Osteoblast (primary cell): ENCODE measurements around the gene ADAP1. TPM values are rescaled to one million over a fixed set of nuclear protein-coding genes. Genes with fewer than 3 reads are reported as not detected.
"Not testable (repeated sequence)": the region's sequence is repeated elsewhere in the genome, so short reads cannot be mapped to it uniquely, and the experiment has no call there.

Experiments
- DNase-seq: peaks from one replicate; pipeline ENCODE4 v3.0.0; 2011; ENCODE audit warnings: low spot score, mixed read lengths; ENCODE audit not compliant: insufficient read length; ENCODE audit errors: missing footprints
- H2AFZ ChIP-seq: 2 replicates; pipeline ENCODE4 v1.6.0; 2011; ENCODE audit warnings: mild to moderate bottlenecking, low read length
- H3K27ac ChIP-seq: 2 replicates; pipeline ENCODE4 v1.5.1; 2011; ENCODE audit warnings: mild to moderate bottlenecking, low read depth, low read length, moderate library complexity
- H3K27me3 ChIP-seq: 2 replicates; pipeline ENCODE4 v1.6.0; 2012; ENCODE audit warnings: mild to moderate bottlenecking, control low read depth, inconsistent platforms, low read length, moderate library complexity; ENCODE audit not compliant: insufficient read depth
- H3K36me3 ChIP-seq: 2 replicates; pipeline ENCODE4 v1.5.1; 2011; ENCODE audit warnings: mild to moderate bottlenecking, low read length, control low read depth, moderate library complexity; ENCODE audit not compliant: insufficient read depth
- H3K4me1 ChIP-seq: 2 replicates; pipeline ENCODE4 v1.5.1; 2011; ENCODE audit warnings: mild to moderate bottlenecking, low read length, control low read depth, moderate library complexity; ENCODE audit not compliant: insufficient read depth
- H3K4me2 ChIP-seq: 2 replicates; pipeline ENCODE4 v1.6.0; 2011; ENCODE audit warnings: mild to moderate bottlenecking, low read length; ENCODE audit not compliant: insufficient read depth
- H3K4me3 ChIP-seq: fragments of 200-600 bp; sonication (generic); 3 replicates; pipeline ENCODE4 v1.5.1; 2012; ENCODE audit warnings: mild to moderate bottlenecking, low read length, inconsistent platforms; ENCODE audit not compliant: insufficient read depth
- H3K79me2 ChIP-seq: 2 replicates; pipeline ENCODE4 v1.6.0; 2012; ENCODE audit warnings: mild to moderate bottlenecking, low read length, control low read depth, inconsistent platforms; ENCODE audit not compliant: insufficient read depth
- H3K9me3 ChIP-seq: 2 replicates; pipeline ENCODE4 v1.5.1; 2011; ENCODE audit warnings: low read depth, low read length, control low read depth
- H4K20me1 ChIP-seq: 2 replicates; pipeline ENCODE4 v1.6.0; 2012; ENCODE audit warnings: mild to moderate bottlenecking, low read length, control low read depth; ENCODE audit not compliant: insufficient read depth
- total RNA-seq: library from RNA; depleted of rRNA; stranded (reverse); fragments of >200 nt; gene quantifications from 2 replicates; pipeline ENCODE4 v1.2.3, GENCODE V29; 2012
- TF ChIP-seq, protein P1 (sequence below): IDR thresholded peaks from 2 replicates; pipeline ENCODE4 v1.5.1; 2011; ENCODE audit warnings: mild to moderate bottlenecking, low read depth, low read length, moderate library complexity; ENCODE audit errors: extremely low read depth

Gene ADAP1
- 0.59 and 2.2 TPM in 2 replicates for total RNA-seq

DNA sequence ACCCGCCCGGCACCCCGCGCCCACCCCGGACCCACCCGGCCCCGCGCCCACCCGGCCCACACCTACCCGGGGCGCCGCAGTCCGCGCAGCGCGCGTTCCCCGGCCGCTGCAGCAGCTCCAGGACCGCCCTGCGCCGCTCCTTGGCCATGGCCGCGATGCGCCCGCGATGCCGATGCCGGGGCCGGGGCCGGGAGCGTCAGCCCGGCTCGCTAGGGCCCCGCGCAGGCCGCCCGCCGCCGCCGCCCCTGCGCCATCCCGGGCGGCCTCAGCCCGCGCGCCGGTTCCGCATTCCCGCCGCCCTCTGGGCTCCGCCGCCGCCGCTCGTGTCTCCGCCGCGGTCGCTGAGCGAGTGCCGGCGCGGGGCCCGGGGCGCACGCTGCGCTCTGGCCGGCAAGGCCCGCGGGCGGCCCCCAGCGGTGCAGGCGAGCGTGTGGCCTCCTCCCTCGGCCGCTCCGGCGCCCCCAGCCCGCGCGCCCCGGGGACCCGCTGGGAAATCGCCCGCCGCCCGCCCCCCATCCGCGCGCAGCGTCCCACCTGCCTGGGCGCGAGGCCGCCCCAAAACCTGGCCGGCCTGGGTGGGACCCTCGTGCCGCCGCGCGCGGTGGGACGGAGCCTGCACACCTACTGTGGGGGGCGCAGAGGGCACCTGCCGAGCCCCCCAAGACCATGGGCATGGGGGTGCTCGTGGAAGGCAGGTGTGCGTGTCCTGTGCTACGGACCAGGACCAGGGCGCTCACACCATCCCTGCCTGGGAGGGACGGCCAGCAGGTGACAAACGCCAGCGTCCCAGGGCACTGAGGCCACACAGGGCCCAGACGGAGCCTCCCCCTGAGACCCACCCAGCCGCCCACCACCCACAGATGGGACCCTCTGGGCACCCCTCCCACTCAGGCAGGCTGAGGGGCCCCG, at the start of gene ADAP1:
TSS of gene ADAP1 (minus strand) at position 351 of the 909 bp plus-strand sequence. CDS start at position 148, 203 bp downstream.
- Histone ChIP-seq H3K27ac (no peak within 1 kb of the TSS), H3K4me1 (no peaks in the 10 kb centered on the region), H3K4me3 (peak within 1 kb of the TSS; percentile 40), H3K27me3 (peaks cover 49% of the 10 kb centered on the region), H3K79me2 (no peaks in the 10 kb centered on the region), H3K36me3 (no peaks in the 10 kb centered on the region), H3K9me3 (no peaks in the 10 kb centered on the region), H2AFZ (no peak within 1 kb of the TSS), H4K20me1 (peaks cover 2% of the 10 kb centered on the region), H3K4me2 (no peak within 1 kb of the TSS)
- peak; percentile 94 for DNase-seq
- TF ChIP-seq, protein P1, sequence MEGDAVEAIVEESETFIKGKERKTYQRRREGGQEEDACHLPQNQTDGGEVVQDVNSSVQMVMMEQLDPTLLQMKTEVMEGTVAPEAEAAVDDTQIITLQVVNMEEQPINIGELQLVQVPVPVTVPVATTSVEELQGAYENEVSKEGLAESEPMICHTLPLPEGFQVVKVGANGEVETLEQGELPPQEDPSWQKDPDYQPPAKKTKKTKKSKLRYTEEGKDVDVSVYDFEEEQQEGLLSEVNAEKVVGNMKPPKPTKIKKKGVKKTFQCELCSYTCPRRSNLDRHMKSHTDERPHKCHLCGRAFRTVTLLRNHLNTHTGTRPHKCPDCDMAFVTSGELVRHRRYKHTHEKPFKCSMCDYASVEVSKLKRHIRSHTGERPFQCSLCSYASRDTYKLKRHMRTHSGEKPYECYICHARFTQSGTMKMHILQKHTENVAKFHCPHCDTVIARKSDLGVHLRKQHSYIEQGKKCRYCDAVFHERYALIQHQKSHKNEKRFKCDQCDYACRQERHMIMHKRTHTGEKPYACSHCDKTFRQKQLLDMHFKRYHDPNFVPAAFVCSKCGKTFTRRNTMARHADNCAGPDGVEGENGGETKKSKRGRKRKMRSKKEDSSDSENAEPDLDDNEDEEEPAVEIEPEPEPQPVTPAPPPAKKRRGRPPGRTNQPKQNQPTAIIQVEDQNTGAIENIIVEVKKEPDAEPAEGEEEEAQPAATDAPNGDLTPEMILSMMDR: no peak

- H3K4me3 ChIP-seq, H4K20me1 ChIP-seq, H2AFZ ChIP-seq, H3K27me3 ChIP-seq, H3K79me2 ChIP-seq, H3K4me1 ChIP-seq, DNase-seq, H3K9me3 ChIP-seq, H3K4me2 ChIP-seq, H3K27ac ChIP-seq: not testable (repeated sequence)
- peaks cover 13% of the 10 kb centered on the region for H3K36me3 ChIP-seq
Measured at GRCh38 chr7:1002445-1002844, 48.0 kb upstream of the ADAP1 start.

GRCh38 chr7:1002026-1002425, 47.5 kb upstream of the ADAP1 start:
- DNase-seq, H3K4me3 ChIP-seq, H4K20me1 ChIP-seq: not testable (repeated sequence)

DNA sequence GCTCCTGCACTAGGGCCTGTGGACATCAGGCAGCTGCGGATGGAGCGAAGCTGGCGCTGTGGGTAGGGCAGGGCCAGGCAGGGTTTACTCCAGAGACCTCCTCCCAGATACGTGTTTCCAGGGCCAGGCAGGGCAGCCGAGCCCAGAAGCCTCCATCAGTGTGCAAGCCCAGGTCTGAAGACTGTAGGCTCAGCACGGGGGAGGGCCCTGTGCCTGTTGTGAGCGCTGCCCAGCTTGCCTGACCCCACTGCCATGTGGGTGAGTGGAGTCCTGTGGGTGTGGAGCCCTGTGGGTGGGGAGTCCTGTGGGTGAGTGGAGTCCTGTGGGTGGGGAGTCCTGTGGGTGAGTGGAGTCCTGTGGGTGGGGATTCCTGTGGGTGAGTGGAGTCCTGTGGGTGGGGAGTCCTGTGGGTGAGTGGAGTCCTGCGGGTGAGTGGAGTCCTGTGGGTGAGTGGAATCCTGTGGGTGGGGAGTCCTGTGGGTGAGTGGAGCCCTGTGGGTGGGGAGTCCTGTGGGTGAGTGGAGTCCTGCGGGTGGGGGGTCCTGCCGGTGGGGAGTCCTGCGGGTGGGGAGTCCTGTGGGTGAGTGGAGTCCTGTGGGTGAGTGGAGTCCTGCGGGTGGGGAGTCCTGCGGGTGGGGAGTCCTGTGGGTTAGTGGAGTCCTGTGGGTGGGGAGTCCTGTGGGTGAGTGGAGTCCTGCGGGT, 46.7 kb upstream of the ADAP1 start:
- H3K27ac ChIP-seq: not testable (repeated sequence)

More at GRCh38 chr7:1002026-1002425, 47.5 kb upstream of the ADAP1 start:
- not testable (repeated sequence) for H3K79me2 ChIP-seq, H3K4me1 ChIP-seq, H2AFZ ChIP-seq, H3K4me2 ChIP-seq, H3K27me3 ChIP-seq, H3K9me3 ChIP-seq, H3K27ac ChIP-seq
- H3K36me3 ChIP-seq: peaks cover 16% of the 10 kb centered on the region

DNA sequence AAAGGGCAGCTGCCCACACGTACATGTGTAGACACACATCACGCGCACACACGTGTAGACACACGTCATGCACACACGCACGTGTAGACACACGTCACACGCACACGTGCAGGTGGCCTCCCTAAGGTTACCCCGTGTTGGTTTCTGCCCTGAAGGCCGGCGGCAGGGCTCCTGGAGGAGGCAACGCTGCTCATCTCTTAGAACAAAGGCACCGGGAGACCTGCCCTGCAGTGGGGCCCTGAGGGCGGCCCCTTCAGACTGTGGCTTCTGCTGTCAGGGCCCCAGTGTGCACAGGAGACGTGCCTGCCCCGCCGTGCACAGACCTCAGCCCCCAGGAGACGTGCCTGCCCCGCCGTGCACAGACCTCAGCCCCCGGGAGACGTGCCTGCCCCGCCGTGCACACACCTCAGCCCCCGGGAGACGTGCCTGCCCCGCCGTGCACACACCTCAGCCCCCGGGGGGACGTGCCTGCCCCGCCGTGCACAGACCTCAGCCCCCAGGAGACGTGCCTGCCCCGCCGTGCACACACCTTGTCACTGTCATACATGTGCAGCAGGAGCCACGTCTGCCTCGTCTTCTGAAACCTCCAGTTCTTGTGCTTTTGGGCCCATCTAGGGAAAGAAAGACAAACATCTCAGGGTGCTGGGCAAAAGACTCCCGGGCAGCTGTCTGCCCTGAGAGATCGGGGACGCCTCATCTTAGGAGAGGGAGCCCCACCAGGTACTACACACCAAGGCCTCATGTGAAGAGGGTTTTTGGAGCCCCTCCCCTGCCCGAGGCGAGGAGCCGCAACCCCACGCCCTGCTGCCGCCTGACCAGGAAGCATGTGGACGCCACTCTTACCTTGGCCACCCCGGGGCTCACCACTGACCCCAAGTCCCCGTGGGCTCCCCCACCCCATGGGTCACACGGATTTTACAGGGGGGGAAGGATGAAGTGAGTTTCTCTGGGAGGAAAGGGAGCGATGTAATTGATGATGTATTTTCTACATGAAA, 45.8 kb upstream of the ADAP1 start:
- no peaks in the 10 kb centered on the region for H3K4me1 ChIP-seq
- no peak overlapping the region for H3K4me2 ChIP-seq
- H3K27ac ChIP-seq: no peak overlapping the region
- peaks cover 18% of the 10 kb centered on the region for H3K36me3 ChIP-seq
- no peak overlapping the region for H2AFZ ChIP-seq
- H3K27me3 ChIP-seq: no peaks in the 10 kb centered on the region
- H4K20me1 ChIP-seq: peaks cover 2% of the 10 kb centered on the region
- DNase-seq: no peak
- TF ChIP-seq, protein P1: no peak
- H3K9me3 ChIP-seq: no peaks in the 10 kb centered on the region
- no peak overlapping the region for H3K4me3 ChIP-seq
- H3K79me2 ChIP-seq: no peaks in the 10 kb centered on the region

More for the DNA sequence above, 46.7 kb upstream of the ADAP1 start:
- H3K36me3 ChIP-seq: peaks cover 18% of the 10 kb centered on the region
- H3K4me3 ChIP-seq, H4K20me1 ChIP-seq, H3K27me3 ChIP-seq, H2AFZ ChIP-seq, DNase-seq, H3K79me2 ChIP-seq, H3K9me3 ChIP-seq, H3K4me2 ChIP-seq, H3K4me1 ChIP-seq: not testable (repeated sequence)
